Neutrophil (primary cell): ENCODE measurements around the gene INPP4B.

Experiments used
- H3K27ac ChIP-seq: fragments of 200-600 bp; sonication (generic); 2 replicates; pipeline ENCODE4 v1.5.1; 2016; ENCODE audit warnings: mild to moderate bottlenecking, moderate library complexity
- H3K27me3 ChIP-seq: fragments of 200-600 bp; sonication (generic); 2 replicates; pipeline ENCODE4 v1.6.0; 2016; ENCODE audit warnings: mild to moderate bottlenecking
- H3K36me3 ChIP-seq: fragments of 200-600 bp; sonication (generic); 2 replicates; pipeline ENCODE4 v1.5.1; 2017
- H3K4me1 ChIP-seq, 2 experiments: fragments of 200-600 bp in 1 of 2; sonication (generic) in 1 of 2; 1 replicate in 1 of 2; 2 replicates in 1 of 2; pipeline versions ENCODE4 v1.5.1 to v1.6.1; 2013 to 2016; ENCODE audit warnings: low read depth in 1 of 2, low read length in 1 of 2, mild to moderate bottlenecking in 1 of 2, moderate library complexity in 1 of 2; ENCODE audit not compliant: control insufficient read depth in 1 of 2, insufficient read depth in 1 of 2
- H3K4me3 ChIP-seq, 2 experiments: fragments of 200-600 bp in 1 of 2; sonication (generic) in 1 of 2; 1 replicate in 1 of 2; 2 replicates in 1 of 2; pipeline ENCODE4 v1.5.1; 2013 to 2016; ENCODE audit warnings: low read depth in 1 of 2, low read length in 1 of 2, mild to moderate bottlenecking in 1 of 2, moderate library complexity in 1 of 2
- H3K9me3 ChIP-seq: fragments of 200-600 bp; sonication (generic); 2 replicates; pipeline ENCODE4 v1.5.1; 2016
- TF ChIP-seq, protein P1 (sequence below): fragments of 200-600 bp; sonication (generic); IDR thresholded peaks from 2 replicates; pipeline ENCODE4 v1.5.1; 2016; ENCODE audit warnings: antibody characterized with exemption

The INPP4B gene

DNA sequence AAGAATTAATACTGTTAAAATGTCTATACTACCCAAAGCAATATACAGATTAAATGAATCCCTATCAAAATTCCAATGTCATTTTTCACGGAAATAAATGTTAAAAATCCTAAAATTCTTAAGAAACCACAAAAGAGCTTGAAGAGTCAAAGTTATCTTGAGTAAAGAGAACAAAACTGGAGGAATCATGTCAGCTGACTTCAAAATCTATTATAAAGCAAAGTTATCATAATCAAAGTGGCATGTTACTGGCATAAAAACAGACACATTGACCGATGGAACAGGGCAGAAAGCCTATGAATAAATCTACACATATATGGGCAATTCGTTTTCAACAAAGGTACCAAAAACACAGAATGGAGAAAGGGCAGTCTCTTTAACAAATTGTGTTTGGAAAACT is 579.0 kb downstream of the INPP4B start:
- H3K4me1 ChIP-seq, result no peaks in the 10 kb centered on the region
- H3K36me3 ChIP-seq, result no peaks in the 10 kb centered on the region
- no peak overlapping the region for H3K27ac ChIP-seq
- no peak overlapping the region for H3K4me3 ChIP-seq
- H3K9me3 ChIP-seq, result no peaks in the 10 kb centered on the region
- H3K27me3 ChIP-seq, result no peaks in the 10 kb centered on the region
- TF ChIP-seq, protein P1, sequence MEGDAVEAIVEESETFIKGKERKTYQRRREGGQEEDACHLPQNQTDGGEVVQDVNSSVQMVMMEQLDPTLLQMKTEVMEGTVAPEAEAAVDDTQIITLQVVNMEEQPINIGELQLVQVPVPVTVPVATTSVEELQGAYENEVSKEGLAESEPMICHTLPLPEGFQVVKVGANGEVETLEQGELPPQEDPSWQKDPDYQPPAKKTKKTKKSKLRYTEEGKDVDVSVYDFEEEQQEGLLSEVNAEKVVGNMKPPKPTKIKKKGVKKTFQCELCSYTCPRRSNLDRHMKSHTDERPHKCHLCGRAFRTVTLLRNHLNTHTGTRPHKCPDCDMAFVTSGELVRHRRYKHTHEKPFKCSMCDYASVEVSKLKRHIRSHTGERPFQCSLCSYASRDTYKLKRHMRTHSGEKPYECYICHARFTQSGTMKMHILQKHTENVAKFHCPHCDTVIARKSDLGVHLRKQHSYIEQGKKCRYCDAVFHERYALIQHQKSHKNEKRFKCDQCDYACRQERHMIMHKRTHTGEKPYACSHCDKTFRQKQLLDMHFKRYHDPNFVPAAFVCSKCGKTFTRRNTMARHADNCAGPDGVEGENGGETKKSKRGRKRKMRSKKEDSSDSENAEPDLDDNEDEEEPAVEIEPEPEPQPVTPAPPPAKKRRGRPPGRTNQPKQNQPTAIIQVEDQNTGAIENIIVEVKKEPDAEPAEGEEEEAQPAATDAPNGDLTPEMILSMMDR, result no peak

DNA sequence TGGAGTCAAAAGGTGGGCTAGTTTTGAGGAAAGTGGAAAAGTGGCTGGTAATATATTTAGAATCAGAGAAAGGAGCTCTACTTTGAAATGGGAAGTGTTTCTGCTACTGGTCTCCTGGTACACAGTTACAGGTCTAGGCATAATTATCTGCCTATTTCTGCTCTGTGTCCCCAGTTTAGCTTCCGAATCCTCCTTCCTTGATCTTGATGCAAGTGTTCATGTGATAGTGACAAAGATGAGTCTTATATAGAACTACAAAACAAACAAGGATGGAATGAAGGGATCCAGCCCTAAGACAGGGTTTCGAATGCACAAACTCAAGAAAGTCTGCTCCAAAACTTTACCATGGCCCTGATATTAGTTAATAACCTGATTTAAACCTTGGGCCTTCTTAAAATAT is 580.2 kb downstream of the INPP4B start:
- Histone ChIP-seq H3K4me1 (no peaks in the 10 kb centered on the region), H3K27me3 (no peaks in the 10 kb centered on the region), H3K4me3 (no peak overlapping the region), H3K27ac (no peak overlapping the region), H3K36me3 (no peaks in the 10 kb centered on the region), H3K9me3 (no peaks in the 10 kb centered on the region)
- TF ChIP-seq, protein P1, result no peak

DNA sequence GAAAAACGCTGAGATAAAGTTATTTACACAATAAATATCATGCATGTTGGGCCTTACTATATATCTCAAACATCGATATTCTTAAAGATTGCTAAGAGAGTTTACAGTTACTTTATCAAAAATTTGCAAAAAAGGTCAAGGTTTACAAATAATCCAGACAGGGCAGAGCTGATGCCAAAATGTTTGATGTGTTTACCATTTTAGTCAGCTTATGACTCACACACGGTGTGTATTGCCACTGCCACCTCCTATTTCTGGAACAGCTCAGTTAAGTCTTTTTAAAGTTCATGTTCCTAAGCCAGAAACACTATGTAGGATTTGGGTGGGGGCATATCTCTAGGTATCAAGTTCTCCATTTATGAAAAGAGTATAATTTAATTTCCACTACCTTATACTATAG is 580.6 kb downstream of the INPP4B start:
- TF ChIP-seq, protein P1, result no peak
- Histone ChIP-seq H3K4me3 (no peak overlapping the region), H3K27ac (no peak overlapping the region), H3K4me1 (no peaks in the 10 kb centered on the region), H3K27me3 (no peaks in the 10 kb centered on the region), H3K36me3 (no peaks in the 10 kb centered on the region), H3K9me3 (no peaks in the 10 kb centered on the region)

DNA sequence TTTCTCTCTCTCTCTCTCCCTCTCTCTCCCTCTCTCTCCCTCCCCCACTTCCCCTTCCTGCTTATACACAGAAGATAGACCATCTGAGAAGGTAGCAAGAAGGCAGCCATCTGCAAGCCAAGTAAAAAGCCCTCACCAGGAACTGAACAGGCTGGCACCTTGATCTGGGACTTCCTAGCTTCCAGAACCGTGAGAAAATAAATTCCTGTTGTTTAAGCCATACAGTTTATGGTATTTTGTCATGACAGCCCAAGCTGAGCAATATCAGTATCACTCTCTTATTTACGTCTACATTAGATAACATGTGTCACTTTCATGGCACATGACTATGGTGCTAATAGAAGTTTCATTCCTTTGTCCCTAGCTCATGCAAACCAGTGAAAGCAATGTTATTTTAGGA is 581.1 kb downstream of the INPP4B start:
- Histone ChIP-seq H3K4me3 (no peak overlapping the region), H3K27me3 (no peaks in the 10 kb centered on the region), H3K27ac (no peak overlapping the region), H3K9me3 (no peaks in the 10 kb centered on the region), H3K4me1 (no peaks in the 10 kb centered on the region), H3K36me3 (no peaks in the 10 kb centered on the region)
- TF ChIP-seq, protein P1, result no peak

DNA sequence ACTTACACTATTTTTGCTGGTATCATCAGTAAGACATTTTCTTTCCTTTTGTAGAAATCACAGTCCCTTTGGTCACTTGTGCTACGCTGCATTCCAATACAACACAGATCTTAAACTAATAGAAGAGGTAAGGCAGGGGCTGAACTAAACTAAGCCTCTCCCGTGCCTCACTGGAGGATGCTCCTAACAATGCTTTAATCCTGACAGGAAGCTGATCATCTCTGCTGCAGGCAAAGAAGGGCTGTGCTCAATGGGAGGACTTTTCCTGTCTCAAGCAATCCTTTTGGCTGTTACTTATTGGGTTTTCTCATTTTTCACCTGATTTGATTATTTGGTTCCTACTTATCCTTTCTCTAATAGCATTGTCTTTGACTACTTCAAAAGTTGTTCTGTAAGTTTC is 583.1 kb downstream of the INPP4B start:
- no peak overlapping the region for H3K27ac ChIP-seq
- H3K4me1 ChIP-seq, result no peaks in the 10 kb centered on the region
- no peaks in the 10 kb centered on the region for H3K9me3 ChIP-seq
- no peaks in the 10 kb centered on the region for H3K27me3 ChIP-seq
- H3K36me3 ChIP-seq, result no peaks in the 10 kb centered on the region
- no peak overlapping the region for H3K4me3 ChIP-seq
- TF ChIP-seq, protein P1, result no peak

DNA sequence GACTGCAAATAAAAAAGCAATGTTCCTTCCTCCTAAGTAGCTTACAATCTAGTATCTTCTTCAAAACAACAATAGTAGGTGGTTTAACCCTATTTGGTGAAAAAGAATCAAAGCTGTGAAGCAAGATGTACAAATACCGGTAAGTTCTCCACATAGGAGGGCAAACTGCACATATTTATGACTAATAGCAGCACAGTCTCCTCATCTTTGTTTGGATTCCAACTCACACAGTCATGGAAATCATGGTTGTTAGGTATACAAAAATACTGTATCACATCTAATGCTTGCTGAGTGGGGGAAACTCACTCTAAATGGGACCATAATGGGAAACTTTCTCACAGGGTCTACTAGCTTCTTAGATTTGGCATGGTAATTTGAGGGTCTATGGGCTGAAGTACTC is 597.2 kb downstream of the INPP4B start:
- TF ChIP-seq, protein P1, result no peak
- no peaks in the 10 kb centered on the region for H3K9me3 ChIP-seq
- no peaks in the 10 kb centered on the region for H3K27me3 ChIP-seq
- no peak overlapping the region for H3K27ac ChIP-seq
- no peaks in the 10 kb centered on the region for H3K4me1 ChIP-seq
- no peak overlapping the region for H3K4me3 ChIP-seq
- no peaks in the 10 kb centered on the region for H3K36me3 ChIP-seq
